DOHH2 (cell line): ENCODE data around the gene IYD.

Experiments used
- H3F3A ChIP-seq: fragments of 200-600 bp; sonication (generic), shearing (Covaris generic); 2 replicates; pipeline ENCODE4 v1.6.0; 2016; ENCODE audit warnings: antibody characterized with exemption, mild to moderate bottlenecking; ENCODE audit not compliant: control insufficient read depth, insufficient read depth
- H3K27ac ChIP-seq: fragments of 200-600 bp; sonication (generic); 2 replicates; pipeline ENCODE4 v1.5.1; 2014; ENCODE audit warnings: low read depth, mild to moderate bottlenecking, low read length, moderate library complexity
- H3K27me3 ChIP-seq: fragments of 200-600 bp; sonication (generic); 2 replicates; pipeline ENCODE4 v1.6.1; 2014; ENCODE audit warnings: mild to moderate bottlenecking, low read length, mixed read lengths; ENCODE audit not compliant: control insufficient read depth
- H3K36me3 ChIP-seq: fragments of 200-600 bp; sonication (generic); 2 replicates; pipeline ENCODE4 v1.6.1; 2014; ENCODE audit warnings: mild to moderate bottlenecking, low read length, moderate library complexity, mixed read lengths; ENCODE audit not compliant: control insufficient read depth
- H3K4me1 ChIP-seq: fragments of 200-600 bp; sonication (generic); 2 replicates; pipeline ENCODE4 v1.6.1; 2014; ENCODE audit warnings: mild to moderate bottlenecking, low read length, mixed read lengths; ENCODE audit not compliant: control insufficient read depth
- H3K4me2 ChIP-seq: fragments of 200-600 bp; sonication (generic); 2 replicates; pipeline ENCODE4 v1.6.0; 2014; ENCODE audit warnings: mild to moderate bottlenecking, low read length, moderate library complexity
- H3K4me3 ChIP-seq: fragments of 200-600 bp; sonication (generic); 2 replicates; pipeline ENCODE4 v1.5.1; 2014; ENCODE audit warnings: mild to moderate bottlenecking, low read length, mixed read lengths
- H3K79me2 ChIP-seq: fragments of 200-600 bp; sonication (generic); 2 replicates; pipeline ENCODE4 v1.6.1; 2014; ENCODE audit warnings: mild to moderate bottlenecking, low read length, mixed read lengths; ENCODE audit not compliant: control insufficient read depth
- H3K9me2 ChIP-seq: fragments of 200-600 bp; sonication (generic); replicated peaks from 2 replicates; pipeline ENCODE4 v1.6.1; 2014; ENCODE audit warnings: mild to moderate bottlenecking, low read length, mixed read lengths; ENCODE audit not compliant: control insufficient read depth
- H3K9me3 ChIP-seq: fragments of 200-600 bp; sonication (generic); 2 replicates; pipeline ENCODE4 v1.6.1; 2014; ENCODE audit warnings: antibody characterized with exemption, low read length, mixed read lengths; ENCODE audit not compliant: control insufficient read depth, insufficient read depth
- H4K20me1 ChIP-seq: fragments of 200-600 bp; sonication (generic); 2 replicates; pipeline ENCODE4 v1.6.0; 2014; ENCODE audit warnings: low read depth, mild to moderate bottlenecking, antibody characterized with exemption, low read length, moderate library complexity; ENCODE audit not compliant: control insufficient read depth, insufficient read depth
- CTCF ChIP-seq: fragments of 200-600 bp; sonication (generic); IDR thresholded peaks from one replicate; pipeline ENCODE4 v1.5.1; 2014; ENCODE audit warnings: antibody characterized with exemption, mild to moderate bottlenecking, low read depth, low read length; ENCODE audit not compliant: poor library complexity, severe bottlenecking
- EZH2phosphoT487 ChIP-seq: fragments of 200-600 bp; sonication (generic); IDR thresholded peaks from 2 replicates; pipeline ENCODE4 v1.6.1; 2017; ENCODE audit warnings: borderline replicate concordance, mild to moderate bottlenecking, antibody characterized with exemption, low read length, moderate library complexity, mixed read lengths

IYD gene

GRCh38 chr6:150391890-150392289 lies 23.1 kb downstream of the IYD start:
- H3K36me3 ChIP-seq: no peaks in the 10 kb centered on the region
- no peaks in the 10 kb centered on the region for H3K27me3 ChIP-seq
- no peaks in the 10 kb centered on the region for H3K9me2 ChIP-seq
- H3K79me2 ChIP-seq: no peaks in the 10 kb centered on the region
- H3K4me2 ChIP-seq: no peak overlapping the region
- no peak overlapping the region for H3K4me3 ChIP-seq
- H3K27ac ChIP-seq: no peak overlapping the region
- no peaks in the 10 kb centered on the region for H4K20me1 ChIP-seq
- no peaks in the 10 kb centered on the region for H3K9me3 ChIP-seq
- peaks cover 2% of the 10 kb centered on the region; the same call in 1 of the 2 replicates for H3K4me1 ChIP-seq
- no peak for TF ChIP-seq EZH2phosphoT487
- TF ChIP-seq CTCF: no peak
- H3F3A ChIP-seq: no peaks in the 10 kb centered on the region

- Histone ChIP-seq H4K20me1 (no peaks in the 10 kb centered on the region), H3F3A (no peaks in the 10 kb centered on the region), H3K36me3 (no peaks in the 10 kb centered on the region), H3K27ac (no peak overlapping the region), H3K27me3 (no peaks in the 10 kb centered on the region), H3K4me3 (no peak overlapping the region), H3K4me2 (no peak overlapping the region), H3K79me2 (no peaks in the 10 kb centered on the region), H3K9me2 (no peaks in the 10 kb centered on the region), H3K9me3 (no peaks in the 10 kb centered on the region), H3K4me1 (peaks cover 2% of the 10 kb centered on the region; the same call in 1 of the 2 replicates)
- TF ChIP-seq CTCF: no peak
- TF ChIP-seq EZH2phosphoT487: no peak
Measured at GRCh38 chr6:150392452-150393220, 23.8 kb downstream of the IYD start.

- no peaks in the 10 kb centered on the region for H4K20me1 ChIP-seq
- H3K9me2 ChIP-seq: no peaks in the 10 kb centered on the region
- no peak overlapping the region for H3K4me3 ChIP-seq
- no peak overlapping the region for H3K27ac ChIP-seq
- 0 out of 2 replicates have a peak, but pooled peaks cover 2% of the 10 kb centered on the region for H3K27me3 ChIP-seq
- H3K79me2 ChIP-seq: no peaks in the 10 kb centered on the region
- H3K4me1 ChIP-seq: peaks cover 2% of the 10 kb centered on the region; the same call in 1 of the 2 replicates
- H3K9me3 ChIP-seq: no peaks in the 10 kb centered on the region
- TF ChIP-seq EZH2phosphoT487 (no peak), CTCF (no peak)
- no peaks in the 10 kb centered on the region for H3F3A ChIP-seq
- H3K4me2 ChIP-seq: no peak overlapping the region
- H3K36me3 ChIP-seq: no peaks in the 10 kb centered on the region
Measured at GRCh38 chr6:150394053-150394898, 25.5 kb downstream of the IYD start.
